GM21619 (cell line): Measurements from ENCODE around the gene NME7.
"Not testable (repeated sequence)": the region's sequence is repeated elsewhere in the genome, so short reads cannot be mapped to it uniquely, and the experiment has no call there.

Experiments
- ATAC-seq: cut with Tn5 transposase; IDR thresholded peaks from one replicate; pipeline ENCODE4 v1.9.1; 2021; ENCODE audit not compliant: unreplicated experiment

NME7 gene

DNA sequence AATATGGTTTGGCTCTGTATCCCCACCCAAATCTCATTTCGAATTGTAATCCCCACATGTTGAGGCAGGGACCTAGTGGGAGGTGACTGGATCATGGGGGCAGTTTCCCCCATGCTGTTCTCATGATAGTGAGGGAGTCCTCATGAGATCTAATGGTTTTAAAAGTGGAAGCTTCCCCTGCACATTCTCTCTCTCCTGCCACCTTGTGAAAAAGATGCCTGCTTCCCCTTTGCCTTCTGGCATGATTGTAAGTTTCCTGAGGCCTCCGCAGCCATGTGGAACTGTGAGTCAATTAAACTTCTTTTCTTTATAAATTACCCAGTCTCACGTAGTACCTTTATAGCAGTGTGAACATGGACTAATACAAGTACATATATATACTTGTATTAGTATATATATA lies 25.5 kb downstream of the NME7 start:
- ATAC-seq = not testable (repeated sequence)

- ATAC-seq = no peak
Measured at GRCh38 chr1:169340882-169341281, 26.7 kb downstream of the NME7 start.

GRCh38 chr1:169339773-169340172 lies 27.8 kb downstream of the NME7 start:
- no peak for ATAC-seq

GRCh38 chr1:169338617-169339016 lies 29.0 kb downstream of the NME7 start:
- ATAC-seq = no peak

DNA sequence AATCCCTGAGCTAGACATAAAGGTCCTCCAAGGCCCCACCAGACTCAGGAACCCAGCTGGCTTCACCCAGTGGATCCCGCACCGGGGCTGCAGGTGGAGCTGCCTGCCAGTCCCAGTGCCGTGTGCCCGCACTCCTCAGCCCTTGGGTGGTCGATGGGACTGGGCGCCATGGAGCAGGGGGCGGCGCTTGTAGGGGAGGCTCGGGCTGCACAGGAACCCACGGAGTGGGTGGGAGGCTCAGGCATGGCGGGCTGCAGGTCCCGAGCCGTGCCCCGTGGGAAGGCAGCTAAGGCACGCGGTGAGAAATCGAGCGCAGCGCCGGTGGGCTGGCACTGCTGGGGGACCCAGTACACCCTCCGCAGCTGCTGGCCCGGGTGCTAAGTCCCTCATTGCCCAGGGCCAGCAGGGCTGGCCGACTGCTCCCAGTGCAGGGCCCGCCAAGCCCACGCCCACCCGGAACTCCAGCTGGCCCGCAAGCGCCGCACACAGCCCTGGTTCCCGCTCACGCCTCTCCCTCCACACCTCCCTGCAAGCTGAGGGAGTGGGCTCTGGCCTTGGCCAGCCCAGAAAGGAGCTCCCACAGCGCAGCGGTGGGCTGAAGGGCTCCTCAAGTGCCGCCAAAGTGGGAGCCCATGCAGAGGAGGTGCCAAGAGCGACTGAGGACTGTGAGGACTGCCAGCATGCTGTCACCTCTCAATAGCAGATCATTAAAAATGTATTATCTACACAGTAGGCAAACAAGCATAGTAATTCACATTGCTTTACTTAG lies 30.5 kb downstream of the NME7 start:
- not testable (repeated sequence) for ATAC-seq

DNA sequence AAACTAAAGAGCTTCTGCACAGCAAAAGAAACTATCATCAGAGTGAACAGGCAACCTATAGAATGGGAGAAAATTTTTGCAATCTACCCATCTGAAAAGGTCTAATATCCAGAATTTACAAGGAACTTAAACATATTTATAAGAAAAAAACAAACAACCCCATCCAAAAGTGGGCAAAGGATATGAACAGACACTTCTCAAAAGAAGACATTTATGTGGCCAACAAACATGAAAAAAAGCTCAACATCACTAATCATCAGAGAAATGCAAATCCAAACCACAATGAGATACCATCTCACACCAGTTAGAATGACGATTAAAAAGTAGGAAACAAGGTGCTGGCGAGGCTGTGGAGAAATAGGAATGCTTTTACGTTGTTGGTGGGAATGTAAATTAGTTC lies 32.9 kb downstream of the NME7 start:
- ATAC-seq = not testable (repeated sequence)

- no peak for ATAC-seq
Measured at GRCh38 chr1:169330927-169331326, 36.7 kb downstream of the NME7 start.

DNA sequence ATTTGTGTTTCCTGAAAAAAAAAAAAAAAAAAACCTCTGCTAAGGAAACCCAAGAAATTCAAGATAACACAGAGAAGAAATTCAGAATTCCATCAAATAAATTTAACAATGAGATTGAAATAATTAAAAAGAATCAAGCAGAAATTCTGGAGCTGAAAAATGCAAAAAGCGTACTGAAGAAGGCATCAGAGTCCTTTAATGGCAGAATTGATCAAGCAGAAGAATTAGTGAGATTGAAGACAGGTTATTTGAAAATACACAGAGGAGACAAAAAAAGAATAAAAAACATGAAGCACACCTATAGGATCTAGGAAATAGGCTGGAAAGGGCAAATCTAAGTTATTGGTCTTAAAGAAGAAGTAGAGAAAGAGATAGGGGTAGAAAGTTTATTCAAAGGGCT lies 38.2 kb downstream of the NME7 start:
- no peak for ATAC-seq

- no peak for ATAC-seq
Measured at GRCh38 chr1:169327875-169328274, 39.7 kb downstream of the NME7 start.

DNA sequence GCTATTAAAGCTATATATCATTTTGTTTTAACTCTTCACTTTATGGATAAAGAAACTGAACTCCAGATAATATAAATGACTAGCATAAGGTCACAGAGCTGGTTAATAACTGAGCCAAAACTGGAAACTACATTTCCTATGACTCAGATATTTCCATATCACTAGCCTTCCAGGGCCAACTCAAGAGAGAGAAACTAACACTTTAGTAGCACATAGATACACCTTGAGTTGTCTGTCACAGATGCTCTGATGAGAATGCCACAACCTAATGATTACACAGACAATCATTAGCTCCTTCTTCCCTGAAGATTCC lies 40.7 kb downstream of the NME7 start:
- ATAC-seq = peak; percentile 98

DNA sequence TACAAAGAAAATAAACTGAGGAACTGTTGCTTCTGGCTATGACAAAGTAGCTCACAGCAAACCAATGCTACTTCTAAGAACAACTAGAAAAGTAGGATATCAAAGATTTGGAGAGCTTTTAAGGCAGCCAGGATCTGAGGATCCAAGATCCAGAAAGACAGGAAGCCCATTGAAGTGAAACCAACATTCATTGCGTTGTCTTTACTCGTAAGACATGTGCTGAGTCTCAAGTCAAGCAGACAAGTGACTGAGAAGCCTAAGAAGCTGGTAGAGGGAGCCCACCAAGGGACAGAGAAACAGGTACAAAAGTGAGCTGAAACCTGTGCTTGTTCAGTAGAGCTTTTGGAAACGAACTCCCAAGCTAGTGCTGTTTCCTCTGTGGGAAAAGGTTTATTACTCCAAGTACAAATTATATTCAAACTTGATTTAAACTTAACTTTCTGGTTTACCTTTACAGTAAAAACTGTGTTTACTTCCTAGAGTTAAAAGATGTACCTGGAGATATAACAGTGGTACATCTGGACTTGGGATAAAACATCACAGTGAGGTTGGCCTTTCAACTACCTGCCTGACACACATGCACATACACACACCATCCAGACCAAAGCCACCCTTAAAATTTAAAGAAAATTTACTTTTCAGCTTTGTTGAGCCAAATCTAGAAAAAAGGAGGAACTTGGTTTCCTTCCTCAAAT lies 41.2 kb downstream of the NME7 start:
- ATAC-seq = peak; percentile 32

GRCh38 chr1:169325117-169325516 lies 42.5 kb downstream of the NME7 start:
- no peak for ATAC-seq

- ATAC-seq = no peak
Measured at GRCh38 chr1:169322138-169322537, 45.5 kb downstream of the NME7 start.

GRCh38 chr1:169321539-169321938 lies 46.1 kb downstream of the NME7 start:
- no peak for ATAC-seq

DNA sequence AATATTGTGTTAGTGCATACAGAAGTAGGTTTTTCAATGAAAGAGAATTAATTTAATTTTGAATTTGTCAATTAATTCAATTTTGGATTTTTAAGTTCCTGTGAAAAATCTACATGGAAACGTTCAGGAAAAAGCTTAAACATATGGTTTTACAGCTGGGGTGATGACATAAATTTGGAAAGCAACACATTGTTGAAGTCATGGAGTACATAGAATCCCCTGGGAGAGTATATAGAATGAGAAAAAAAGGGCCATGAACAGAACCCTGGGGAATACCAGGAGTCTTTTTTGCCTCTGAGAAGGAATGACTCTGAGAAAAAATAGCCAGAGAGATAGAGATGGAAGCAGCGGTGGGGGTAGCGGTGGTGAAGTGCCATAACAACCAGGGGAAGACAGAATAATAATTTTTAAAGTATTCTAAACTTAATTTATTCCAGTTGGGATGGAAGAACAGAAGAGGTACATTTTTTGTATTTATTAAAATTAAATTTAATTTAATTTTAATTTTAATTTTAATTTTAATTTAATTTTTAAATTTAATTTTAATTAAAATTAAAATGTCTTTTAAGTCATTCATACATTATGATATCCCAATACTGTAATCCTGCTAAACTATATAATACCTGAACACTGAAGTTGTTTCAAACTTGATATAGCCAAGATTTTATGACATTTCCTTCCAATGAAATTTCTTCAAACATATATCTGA lies 48.9 kb downstream of the NME7 start:
- ATAC-seq = no peak

DNA sequence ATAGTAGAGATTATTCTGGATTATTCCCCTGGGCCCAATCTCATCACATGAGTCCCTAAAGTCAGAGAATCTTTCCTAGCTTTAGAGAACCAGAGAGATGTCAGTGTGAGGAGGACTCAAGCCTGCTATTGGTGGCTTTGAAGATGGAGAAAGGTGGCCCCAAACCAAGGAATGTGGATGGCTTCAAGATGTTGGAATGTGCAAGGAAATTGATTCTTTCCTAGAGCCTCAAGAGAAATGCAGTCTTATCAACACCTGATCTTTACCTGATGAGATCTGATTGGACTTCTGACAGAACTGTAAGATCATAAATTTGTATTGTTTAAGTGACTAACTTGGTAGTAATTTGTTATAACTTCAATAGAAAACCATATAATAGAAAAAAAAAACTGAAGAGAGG lies 51.0 kb downstream of the NME7 start:
- no peak for ATAC-seq

DNA sequence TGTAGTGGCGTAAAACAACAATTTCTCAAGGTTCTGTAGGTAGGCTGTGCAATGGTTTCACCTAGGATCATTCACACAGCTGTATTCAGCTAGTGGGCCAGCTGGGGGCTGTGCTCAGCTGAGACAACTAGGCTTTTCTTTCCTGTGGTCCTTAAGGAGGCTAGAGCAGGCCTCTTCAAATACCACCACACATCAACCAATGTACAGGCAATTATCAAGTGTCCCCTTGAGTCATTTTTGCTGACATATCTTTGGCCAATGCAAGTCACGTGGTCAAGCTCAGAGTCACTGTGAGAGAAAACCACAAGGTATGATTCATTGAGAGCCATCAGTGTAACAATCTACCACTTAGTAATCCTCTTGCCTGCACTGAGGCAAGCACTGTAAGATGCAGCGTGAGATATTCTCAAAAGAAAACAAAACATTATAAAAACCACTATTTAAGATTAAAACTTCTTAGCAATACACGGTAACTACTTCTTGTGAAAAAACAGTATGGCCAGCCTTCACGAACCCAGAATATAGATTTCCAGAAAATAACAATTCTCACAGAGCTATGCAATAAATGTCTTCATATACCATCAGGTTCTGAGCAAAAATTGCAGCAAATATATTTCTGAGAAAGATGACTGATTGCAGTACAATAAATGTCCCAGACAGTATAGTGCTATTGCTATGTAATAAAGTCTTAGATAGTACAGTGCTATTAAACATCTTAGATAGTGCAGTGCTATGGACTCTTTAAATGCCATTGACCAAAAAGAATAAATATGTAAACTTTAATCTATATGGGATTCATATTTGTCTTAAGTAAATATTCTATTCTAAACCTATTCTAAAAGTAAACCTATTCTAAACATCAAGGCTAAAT lies 55.3 kb downstream of the NME7 start:
- ATAC-seq = no peak

DNA sequence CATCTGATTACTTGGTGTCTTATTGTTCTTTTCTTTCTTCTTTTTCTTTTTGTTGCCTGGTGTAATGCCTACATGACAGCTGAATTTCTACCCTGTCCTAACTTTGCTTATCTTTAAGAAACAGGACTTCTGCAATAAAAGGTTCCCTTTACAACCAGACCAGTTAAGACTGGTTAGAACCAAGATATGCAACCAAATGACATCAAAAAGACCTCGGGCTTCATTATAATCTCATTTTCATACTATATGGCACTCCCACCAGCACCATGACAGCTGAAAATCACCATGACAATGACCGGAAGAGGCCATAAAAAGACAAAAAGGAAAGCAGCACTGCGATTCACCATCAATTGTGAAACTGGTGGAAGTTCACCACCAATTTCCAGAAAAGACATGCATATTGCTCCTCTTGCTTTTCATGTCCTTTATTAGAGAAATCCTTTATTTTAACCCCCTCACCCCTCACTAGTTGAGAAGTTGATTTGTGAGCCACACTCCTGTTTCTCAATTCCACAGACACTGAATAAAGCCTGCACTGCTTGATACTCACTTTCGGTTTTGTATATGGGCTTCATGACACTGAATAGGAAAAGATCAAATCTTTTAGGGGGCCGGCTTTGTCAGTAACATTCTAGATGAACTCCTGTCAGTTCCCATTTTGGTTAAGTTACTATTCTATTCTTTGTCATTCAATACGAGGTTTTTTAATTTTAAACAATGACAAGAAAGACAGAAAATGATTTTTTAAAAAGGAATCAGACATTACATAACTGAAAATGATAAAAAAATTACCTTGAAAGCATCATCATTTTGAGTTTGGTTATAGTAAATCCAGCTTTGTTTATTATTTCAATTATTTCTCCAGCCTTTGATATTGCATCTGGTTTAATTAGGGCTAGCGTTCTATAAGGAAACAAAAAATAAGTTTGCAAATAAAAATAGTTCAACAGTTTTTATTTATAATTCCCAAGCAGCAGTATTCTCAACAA lies 58.1 kb downstream of the NME7 start:
- ATAC-seq = peak; percentile 67

DNA sequence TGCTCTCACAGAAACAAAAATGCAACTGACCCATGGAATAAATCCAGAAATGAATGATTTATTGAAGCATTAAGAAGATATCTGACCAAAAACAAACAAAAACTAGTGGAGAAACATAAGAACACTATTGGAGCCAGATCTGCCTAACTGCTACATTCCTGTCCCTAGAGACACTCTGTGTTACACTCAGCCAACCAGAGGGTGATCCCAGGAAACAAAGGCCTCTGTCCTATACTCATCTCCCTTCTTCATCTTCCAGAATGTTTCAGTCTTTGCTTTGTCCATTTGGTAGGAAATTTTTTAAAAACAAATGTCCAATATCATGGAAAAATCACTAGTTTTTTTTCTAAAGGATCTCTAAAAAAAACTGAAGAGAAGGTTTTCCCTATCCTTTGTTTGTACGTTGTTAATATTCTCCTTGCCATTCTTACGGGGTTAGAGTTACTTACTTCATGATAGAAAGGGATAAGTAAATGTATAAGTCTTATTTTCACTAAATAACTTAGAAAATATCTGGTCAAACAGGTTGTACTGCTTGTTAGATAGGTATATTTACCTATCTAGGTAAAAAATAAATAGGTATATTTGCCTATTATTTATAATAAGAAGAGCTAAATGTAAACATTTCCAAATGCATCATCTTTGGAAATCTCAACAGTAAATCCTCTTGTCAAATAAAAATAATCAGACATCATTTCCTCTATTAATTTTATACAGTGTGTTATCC lies 59.1 kb downstream of the NME7 start:
- ATAC-seq = no peak
